HG03432 (cell line): ENCODE results near the gene ANKRD1.

ENCODE experiments used
- ATAC-seq: cut with Tn5 transposase; IDR thresholded peaks from one replicate; pipeline ENCODE4 v1.9.1; 2021; ENCODE audit warnings: mild to moderate bottlenecking, moderate library complexity; ENCODE audit not compliant: unreplicated experiment

Gene ANKRD1

DNA sequence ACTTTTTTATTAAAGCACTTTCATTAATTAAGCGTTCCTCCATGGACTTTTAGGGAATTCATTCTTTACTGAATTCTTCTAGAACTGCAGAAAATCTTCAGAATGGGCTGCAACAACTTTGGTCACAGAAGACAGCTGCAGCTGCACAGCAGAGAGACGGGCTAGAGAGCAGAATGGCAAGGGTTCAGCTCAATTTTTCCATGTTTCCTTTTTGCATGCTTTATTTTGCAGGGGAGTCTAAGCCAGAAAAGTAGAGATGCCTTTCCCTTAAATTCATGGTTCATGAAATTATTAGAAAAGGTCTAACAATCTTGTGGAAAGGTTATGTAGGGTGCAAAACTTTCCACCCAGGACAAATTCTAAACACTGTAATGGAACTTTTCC is 15.4 kb upstream of the ANKRD1 start:
- no peak for ATAC-seq

DNA sequence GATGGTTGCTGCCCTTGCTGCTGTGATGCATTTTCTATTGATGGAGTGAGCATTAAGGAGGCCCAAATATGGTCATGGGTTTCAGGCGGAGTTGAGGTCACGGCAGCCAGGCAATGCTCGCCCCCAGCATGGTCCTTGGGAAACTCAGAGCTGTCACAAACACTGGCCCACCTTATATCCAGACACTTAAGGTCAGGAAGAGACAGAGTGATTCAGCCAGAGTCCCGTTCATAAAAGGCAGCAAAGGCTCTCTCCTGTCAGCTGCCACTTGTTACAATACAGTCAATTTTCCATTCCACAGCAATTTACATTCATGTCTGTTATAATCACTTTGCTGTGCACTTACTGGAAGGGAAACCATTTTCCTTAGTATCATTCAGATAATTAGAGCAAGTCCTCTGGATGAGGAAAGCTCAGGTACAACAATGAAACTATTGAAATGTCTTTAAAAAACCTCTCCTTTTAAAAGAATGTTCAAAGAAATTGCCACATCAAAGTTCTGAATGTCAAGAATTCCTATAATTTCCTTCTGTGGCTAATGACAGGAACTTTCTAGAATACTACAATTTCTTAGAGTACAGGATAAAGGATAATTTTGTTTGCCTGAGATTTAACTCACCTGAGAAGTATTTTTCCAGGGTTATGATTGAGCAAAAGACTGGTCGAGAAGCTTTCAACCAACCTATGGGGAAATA is 14.8 kb upstream of the ANKRD1 start:
- no peak for ATAC-seq

DNA sequence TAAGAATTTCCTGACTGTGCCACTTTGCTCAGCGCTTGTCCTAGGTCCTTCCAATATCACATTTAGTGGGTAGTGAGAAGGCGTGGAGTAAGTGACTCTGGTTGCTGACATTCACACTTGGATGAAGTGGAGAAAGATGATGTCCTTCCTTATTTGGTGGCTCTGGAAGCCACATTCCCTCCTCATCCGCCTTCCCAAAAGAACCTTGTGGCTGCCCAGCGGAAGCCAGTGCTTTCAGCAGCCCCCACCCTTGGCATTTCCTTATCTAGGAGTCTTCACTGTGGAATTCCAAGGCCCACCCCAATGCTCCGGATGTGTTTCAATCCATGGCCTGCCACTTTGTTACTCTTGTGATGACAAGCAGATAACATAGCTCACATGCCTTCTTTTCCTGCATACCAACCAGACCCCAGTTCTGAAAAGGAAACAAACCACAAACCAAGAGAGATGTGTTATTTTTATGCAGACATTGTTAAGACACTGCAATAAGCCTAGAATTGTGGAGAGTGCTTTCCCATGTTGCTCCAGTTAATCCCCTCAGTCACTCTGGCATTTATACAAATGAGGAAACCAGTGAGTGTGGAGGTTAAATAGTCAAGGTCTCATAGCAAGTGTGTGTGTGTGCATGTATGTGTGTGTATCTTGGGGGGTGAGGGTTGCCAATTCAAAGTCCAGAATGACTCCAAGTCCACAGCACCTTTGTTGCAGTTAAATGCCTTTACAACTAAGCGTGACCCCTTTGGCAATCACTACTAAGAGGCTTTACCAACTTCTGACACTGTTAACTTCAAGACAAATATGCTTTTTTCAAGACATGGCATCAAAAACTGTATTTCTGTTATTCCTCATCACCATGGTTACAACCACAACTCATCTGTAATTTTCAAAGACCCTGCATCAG is 10.3 kb upstream of the ANKRD1 start:
- no peak for ATAC-seq

DNA sequence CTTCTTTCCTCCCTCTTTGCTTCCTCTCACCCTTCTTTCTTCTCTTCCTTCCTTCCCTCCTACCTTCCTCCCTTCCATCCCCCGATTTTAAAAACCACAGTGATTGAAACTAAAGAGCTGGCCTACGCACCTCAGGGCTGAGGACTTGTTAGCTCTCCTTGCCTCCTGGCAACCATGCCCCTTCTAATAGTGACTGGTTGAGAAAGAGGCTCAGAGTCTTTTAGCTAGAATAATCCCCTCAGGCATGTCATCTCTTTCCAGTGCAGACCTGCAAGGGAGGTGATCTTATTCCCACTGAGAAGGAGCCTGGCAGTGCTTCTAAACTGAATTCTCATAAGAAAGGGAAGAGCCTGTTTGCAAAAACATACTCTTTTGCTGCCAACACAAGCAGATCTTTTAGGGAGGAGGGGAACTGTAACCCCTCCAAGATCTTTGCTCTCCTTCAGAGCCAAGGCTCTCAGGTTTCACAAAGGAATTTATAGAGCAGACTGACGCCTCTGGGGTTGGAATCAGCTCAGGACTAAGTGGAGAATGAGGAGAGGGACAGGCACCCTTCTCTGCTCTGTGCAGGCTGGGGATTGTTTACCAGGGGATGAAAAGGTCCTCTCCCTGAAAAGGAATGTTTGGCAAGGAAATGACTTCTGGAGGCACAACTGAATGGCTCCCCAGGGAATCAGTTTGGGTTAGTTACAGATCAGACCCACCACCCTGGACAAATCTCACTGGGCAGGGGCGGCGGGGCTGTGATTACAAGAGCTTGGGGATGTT is 9.4 kb upstream of the ANKRD1 start:
- no peak for ATAC-seq

DNA sequence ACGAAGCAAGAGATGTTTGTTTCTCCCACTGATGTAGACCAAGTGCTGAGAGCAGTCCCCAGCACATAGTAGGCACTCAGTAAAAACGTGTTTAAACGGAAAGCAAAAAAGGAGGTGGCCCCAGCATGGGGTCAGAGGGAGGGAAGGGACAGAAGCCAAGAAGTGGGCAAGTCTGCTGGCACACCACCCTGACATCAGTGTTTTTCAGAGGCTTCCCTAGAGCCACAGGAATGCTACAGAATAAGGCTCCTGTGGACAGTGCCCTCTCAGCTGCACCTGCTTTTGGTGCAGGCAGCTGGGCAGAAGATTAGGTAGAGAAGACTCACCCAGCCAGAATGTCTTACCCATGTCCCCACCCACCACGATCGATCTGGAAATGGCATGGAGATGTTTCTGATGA is 8.3 kb upstream of the ANKRD1 start:
- ATAC-seq: no peak

DNA sequence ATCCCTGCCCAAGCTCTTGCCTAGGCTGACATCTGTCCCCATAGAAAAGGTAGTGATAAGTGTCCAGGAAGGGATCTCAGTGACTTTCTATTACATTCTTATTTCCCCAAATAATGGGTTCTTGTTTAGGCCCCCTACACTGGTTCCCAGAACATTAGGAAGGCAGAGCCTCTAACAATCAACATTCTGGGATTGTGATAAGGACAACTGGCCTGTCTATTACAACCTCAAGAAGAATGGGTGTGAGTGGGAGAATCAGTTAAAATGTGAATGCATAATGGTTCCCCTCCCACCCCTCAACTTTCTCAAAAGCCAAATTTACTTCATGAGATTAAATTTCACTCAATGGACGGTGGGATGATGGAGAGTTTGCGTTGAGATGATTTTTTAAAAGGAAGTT is 6.4 kb upstream of the ANKRD1 start:
- ATAC-seq: no peak

DNA sequence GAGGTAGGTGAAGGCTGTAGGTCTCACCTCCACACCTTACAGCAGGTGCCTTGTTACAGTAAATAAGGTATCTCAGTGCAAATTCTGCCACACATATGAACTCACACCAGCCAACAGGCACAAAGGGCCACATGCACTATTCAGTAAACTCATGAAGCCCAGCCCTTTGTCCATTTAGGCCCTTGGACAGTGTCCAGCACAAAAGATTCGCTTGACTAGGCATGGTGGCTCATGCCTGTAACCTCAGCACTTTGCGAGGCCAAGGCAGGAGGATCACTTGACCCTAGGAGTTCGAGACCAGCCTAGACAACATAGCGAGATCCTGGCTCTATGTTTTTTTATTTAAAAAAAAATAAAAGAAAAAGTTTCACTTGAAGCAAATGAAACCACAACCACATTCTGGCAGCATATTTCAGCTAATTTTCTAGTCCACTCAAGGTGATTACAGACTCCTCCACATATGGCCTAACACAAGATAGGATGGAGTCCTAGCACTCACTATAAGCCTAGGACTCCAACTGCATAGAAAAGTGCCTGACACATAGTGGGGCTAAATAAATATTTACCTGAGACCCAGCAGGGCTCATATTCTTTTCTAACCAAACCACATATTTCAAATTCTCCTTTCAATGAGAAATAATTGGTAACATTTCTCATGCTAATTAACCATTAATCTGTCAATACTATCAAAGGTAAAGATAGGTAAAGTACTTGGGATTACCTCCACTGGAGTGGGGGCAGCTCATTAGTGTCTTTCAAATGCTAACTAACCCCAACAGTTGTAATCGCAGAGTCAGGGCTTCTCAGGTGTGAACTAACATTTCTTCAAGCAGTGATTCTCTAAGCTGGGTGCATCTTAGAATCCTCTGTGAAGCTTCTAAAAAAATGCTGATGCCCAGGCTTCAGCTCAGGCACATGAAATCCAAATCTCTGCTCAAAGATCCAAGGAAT is 4.5 kb upstream of the ANKRD1 start:
- ATAC-seq: no peak

DNA sequence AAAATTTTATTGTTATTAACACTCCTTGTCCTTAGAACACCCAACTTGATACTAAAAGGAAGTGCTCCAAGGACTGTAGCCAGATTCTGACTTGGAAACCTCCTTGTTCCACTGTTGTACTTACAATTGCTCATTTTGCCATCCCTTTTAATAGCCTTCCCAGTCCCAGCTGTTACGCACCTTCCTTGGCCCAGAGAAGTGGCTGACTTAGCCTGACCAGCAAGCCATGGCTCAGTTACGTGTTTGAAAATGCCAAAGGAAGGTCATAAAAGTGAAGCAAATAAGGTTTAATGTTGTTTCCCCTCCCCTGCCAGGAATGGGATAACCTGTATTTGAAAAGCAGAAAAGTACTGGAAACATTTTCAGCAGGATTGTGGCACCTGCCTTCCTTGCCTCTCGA is 3.7 kb upstream of the ANKRD1 start:
- ATAC-seq: no peak

DNA sequence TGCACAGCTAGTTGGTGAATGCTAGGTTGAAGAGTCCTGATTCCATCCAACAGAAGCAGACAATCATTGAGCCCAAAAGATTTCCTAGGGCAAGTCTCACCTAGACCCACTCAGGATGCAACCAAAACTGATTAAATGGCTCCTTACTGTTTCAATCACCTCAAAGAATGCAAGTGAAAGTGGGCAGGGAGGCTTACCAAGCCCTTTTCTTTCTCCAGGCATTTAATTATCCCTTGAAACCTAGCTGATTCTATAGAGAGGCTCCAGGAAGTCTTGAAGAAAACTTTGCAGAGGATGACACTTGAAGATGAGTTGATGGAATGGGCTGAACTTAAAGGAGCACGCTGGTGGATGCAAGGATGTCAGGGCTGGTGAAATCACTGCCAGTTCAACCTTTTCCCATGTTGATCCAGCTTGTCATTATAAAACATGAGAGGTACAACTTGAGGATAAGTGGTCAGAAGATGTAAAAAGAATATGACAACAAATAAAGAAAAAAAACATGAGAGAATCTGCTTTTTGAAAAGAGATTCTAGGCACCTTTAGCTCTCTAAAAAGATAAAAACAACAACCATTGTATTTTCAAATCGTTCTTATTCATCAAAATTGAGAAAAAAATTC is 2.3 kb upstream of the ANKRD1 start:
- ATAC-seq: no peak

DNA sequence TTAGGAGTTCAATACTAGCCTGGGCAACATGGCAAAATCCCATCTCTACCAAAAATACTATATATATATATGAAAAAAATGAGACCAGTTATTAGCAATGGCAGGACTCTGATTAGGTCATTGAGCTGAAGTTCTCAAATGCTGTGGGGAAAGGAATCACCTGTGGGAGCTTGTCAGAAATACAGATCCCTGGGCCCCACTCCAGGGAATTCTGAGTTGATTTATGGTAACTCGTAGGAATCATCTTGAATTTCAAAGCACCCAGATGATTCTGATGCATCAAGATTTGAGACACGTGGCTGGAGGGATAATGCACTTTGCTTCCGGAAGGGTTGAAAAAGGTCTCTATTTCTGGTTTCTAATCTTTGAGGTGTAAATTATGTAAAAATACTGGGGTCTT is 1.0 kb upstream of the ANKRD1 start:
- ATAC-seq: no peak

DNA sequence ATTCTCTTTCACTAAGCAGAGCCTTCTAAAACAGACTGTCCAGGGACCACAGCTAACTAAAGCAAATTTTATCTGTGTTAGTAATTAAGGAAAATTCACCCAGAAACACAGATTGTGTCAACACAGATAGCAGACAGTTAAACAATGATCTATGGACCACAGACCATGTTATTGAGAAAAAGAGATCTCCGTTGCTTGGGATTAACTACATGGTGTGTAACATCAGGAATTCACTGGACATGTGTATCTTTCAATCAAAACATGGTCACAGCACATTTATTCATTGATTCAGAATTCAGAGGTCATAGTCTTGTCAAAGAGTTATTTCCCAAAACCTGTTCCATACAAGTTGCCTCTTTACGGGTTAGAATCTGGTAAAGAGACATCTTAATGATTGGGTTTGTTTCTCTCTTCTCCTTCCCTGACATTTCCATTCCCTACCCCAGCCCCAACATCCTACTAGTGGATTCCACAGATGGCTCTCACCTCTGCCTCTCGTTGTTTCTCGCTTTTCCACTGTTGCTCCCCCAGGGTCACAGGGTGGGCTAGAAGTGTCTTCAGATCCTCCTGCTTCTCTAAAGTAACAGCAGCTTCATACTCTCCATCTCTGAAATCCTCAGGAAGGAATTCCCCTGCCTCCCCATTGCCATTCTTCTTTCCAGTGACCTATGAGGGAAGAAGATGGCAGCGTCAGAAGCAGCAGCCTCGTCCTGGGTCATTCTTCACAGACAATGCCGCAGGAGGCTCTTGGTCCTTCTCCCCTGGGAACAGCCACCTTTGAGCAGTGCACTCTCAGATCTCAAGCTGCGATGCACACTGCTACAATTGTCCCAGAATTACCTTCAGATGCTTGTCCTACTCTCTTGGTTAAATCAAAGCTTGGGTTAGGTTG is 958 bp downstream of the ANKRD1 start:
- no peak for ATAC-seq

DNA sequence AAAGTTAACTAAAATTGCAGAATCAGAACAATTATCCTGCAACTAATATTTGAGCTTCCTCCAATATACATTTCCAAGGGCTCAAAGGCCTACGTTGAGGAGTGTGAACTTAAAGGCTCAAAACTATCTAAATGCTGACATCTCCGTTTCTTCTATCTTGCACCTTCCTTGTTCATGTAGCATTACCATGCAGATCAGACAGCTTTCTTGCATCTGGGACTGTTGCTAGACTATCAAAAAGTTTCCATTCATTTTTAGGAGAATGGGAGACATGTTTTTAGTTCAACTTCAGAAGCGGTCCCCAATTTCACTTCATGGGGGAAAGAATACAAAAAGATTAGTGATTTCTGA is 2.9 kb downstream of the ANKRD1 start:
- no peak for ATAC-seq

DNA sequence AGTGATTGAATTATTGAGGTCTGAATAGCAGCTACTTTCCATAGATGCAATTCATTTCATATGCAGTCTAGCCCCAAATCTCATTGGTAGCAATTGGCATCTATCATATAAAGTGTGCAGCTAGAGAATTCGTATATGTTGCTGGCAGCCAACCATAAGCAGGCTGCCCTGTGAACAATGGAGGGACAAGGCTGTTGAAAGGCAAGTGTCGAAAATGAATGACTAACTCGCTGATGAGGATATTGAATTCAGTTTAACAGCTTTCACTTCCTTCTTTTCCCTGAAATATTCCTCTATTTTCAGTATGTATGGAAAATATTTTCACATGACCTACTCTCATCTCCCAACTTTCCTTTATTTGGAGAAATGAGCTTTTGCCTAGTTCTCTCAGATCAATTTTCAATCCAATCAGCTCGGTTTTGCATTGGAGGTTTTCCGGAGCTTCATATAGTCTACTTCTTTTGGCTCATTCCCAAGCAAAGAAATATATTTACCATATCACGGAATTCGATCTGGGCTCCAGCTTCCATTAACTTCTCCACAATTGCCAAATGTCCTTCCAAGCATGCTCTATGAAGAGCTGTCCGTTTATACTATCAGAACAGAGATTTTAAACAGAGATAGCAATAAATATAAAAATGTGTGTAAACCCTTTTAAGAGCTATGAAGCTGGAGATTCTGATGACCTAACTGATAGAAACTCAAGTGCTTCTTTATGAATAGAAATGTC is 3.5 kb downstream of the ANKRD1 start:
- no peak for ATAC-seq

DNA sequence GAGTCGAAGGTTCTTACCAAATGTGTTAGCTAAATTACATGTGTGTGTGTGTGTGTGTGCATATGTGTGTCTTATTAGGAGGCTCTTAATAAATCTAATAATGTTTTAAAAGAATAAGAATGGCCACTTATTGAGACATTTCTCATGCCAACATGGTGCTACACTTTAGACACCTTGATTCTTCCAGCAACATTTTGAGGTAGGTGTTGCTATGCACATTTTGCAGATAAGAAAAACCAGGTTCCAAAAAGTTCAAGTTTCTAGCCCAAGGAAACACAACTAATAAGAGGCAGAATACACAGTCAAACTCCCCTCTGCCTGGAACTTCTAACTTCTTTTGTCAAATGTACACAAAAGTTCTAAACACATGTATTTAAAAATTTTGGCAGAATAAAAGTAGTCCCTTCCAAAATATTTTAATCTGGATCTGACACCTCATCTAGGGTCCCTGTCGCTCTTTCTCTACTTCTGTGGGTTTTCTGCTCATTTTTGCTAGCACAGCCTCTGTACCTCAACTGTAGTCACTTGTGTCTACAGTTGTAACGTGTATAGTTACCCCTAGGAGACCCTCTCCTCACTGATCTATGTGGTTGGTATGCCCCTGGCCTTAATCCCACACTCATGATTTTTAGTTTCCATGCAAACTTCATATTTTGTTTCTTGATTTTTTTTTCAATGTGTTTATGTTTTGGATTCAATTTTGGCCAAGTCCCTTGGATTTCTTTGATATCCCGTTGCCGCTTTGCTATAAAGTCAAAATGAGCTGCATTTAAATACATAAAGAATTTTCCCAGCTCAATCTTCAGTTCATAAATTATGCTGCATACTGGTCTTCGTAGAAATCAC is 4.3 kb downstream of the ANKRD1 start:
- no peak for ATAC-seq

DNA sequence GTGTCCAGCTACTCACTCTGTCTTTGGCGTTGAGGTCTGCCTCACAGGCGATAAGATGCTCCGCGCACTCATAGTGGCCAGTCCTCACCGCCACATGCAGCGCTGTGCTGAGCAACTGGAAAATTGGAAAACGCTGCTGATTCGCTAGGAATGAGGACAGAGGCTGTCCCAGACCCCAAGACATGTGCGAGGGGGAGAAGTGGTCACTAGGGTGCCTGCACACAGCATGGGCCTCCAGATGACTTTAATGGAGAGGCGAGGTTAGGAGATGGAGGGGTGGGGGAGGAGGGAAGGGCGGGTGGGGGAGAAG is 5.2 kb downstream of the ANKRD1 start:
- ATAC-seq: no peak

DNA sequence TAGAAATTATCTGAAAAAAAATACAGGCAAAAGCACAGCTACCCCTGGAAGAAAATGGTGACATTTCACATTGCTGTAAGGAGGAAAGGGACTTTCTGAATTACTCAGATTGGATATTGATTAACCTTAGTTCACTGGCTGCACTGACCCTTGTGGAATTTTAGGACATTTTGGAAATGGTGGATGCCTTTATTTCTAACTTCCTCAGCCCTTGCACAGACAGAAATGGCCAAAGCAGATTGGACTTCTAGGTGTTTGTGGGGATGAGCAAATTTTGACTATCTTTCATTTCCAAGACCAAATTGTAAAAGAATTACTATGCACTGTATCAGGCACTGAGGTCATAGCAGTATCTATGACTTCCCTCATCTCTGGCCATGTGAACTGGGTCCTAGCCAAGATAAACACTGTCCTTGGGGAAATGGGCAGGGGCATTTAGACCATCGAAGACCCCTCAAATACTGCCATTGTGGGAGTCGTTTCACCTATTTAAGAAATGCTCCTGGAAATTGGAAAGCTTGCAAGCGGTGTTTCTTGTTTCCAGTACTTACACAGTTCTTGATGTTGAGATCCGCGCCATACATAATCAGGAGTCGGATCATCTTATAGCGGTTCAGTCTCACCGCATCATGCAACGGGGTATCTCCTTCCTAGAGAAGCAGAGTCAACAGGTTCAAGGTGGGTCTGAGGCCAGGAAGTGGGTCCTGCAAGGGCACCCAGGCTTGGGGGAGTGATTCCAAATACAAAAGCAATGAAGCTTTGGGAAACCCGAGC is 5.7 kb downstream of the ANKRD1 start:
- ATAC-seq: no peak

DNA sequence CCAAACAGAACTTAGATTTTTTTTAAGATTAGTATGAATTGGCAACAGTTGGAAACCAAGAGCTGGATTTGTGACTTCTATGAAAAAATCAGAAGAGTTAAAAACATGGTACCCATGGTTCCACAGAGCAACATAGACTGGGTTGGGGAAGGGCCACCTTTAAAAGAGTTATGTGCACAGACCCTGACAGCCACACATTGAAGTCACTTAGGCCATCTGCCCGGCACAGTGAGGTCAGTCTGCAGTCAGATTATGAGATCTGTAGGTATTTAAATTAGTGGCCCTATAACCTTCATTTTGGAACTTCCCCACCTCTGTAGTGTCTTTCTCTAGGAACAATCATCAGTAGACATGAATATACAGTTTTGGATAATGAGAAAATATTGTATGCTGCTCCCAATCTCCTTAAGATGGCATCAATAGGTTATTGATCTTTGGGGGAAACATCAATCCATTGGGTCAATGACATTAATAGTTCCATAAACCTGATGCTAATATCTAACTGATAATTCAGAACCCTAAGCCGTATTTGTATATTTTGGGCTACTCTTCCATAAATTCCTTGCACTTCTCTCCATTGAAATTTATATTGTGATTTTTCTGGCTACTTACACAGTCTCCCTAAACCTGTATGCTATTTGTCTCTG is 7.0 kb downstream of the ANKRD1 start:
- ATAC-seq: no peak
